AG09309 (cell line): ENCODE data around the gene TPST2.

Experiments
- DNase-seq: peaks from one replicate; pipeline ENCODE4 v3.0.0-alpha.2; 2010; ENCODE audit warnings: low read depth
- H3K4me3 ChIP-seq: 2 replicates; pipeline ENCODE4 v1.5.1; 2011; ENCODE audit warnings: mild to moderate bottlenecking, low read depth, low read length, moderate library complexity; ENCODE audit not compliant: control insufficient read depth
- TF ChIP-seq, protein P1 (sequence below): IDR thresholded peaks from 2 replicates; pipeline ENCODE4 v1.5.1; 2011; ENCODE audit warnings: mild to moderate bottlenecking, low read depth, low read length, inconsistent platforms; ENCODE audit not compliant: insufficient read depth, control insufficient read depth; ENCODE audit errors: missing control alignments

Gene TPST2

DNA sequence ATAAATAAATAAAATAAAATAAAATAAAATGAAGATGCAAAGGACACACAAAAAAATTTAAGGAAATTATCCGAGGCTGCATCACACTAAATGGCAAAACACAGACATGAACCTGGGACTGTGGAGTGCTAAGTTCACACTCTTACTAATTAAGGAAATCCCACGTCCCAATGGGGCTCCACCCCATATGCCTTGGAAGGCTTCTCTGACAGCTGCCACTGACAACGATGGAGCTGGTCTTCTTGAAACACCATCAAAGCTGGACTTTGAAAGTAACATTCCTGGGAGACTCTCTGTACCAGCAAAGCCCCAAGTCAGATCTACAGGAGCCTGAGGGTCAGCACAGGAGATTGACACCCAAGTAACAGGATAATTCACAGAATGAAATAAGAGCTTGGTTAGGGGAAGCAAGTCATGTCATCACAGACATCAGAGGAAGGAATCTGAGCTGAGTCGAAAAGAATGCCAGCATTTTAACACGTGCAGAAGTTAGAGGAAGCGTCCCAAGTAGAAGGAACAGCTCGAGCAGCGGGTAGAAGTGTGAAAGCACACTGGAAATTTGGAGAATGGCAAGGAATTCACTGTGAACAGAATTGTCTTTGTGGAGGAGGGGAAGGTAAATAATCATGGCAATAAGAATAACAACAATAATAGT, 13.8 kb downstream of the TPST2 start:
- TF ChIP-seq, protein P1, sequence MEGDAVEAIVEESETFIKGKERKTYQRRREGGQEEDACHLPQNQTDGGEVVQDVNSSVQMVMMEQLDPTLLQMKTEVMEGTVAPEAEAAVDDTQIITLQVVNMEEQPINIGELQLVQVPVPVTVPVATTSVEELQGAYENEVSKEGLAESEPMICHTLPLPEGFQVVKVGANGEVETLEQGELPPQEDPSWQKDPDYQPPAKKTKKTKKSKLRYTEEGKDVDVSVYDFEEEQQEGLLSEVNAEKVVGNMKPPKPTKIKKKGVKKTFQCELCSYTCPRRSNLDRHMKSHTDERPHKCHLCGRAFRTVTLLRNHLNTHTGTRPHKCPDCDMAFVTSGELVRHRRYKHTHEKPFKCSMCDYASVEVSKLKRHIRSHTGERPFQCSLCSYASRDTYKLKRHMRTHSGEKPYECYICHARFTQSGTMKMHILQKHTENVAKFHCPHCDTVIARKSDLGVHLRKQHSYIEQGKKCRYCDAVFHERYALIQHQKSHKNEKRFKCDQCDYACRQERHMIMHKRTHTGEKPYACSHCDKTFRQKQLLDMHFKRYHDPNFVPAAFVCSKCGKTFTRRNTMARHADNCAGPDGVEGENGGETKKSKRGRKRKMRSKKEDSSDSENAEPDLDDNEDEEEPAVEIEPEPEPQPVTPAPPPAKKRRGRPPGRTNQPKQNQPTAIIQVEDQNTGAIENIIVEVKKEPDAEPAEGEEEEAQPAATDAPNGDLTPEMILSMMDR: no peak
- no peak for DNase-seq

DNA sequence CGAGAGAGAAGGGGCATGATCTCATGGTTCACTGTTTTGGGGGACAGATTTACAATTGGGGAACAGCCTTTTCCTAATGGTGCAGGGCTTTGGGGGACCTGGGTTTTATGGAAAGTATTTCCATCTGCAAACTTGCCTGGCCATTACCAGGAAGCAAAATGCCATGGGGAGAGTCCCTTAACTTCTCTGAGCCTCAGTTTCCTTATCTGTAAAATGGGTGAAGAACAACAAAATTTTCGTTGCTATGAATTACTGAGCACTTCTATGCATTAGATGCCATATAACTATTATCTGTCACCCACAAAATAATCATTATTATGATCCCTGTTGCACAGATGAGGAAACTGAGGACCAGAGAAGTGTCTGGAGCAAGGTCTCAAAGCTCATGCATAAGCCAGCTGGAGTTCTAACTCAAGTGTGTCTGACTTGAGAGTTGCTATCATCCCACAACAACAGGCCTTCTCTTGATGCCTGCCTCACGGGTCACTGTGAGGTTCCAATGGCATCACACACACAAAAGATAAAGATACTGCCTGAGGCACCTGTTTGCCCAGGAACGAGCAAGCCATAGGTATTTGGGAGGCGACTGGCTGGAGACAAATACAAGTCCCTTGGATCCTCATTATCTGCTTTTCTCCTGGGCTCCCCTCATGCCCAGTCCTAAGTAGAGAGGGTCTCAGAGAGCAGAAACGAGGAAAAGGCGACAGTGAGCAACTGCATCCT, 15.8 kb downstream of the TPST2 start:
- no peak overlapping the region for H3K4me3 ChIP-seq
- TF ChIP-seq, protein P1: no peak
- no peak for DNase-seq

More for the DNA sequence above, 13.8 kb downstream of the TPST2 start:
- H3K4me3 ChIP-seq: no peak overlapping the region

DNA sequence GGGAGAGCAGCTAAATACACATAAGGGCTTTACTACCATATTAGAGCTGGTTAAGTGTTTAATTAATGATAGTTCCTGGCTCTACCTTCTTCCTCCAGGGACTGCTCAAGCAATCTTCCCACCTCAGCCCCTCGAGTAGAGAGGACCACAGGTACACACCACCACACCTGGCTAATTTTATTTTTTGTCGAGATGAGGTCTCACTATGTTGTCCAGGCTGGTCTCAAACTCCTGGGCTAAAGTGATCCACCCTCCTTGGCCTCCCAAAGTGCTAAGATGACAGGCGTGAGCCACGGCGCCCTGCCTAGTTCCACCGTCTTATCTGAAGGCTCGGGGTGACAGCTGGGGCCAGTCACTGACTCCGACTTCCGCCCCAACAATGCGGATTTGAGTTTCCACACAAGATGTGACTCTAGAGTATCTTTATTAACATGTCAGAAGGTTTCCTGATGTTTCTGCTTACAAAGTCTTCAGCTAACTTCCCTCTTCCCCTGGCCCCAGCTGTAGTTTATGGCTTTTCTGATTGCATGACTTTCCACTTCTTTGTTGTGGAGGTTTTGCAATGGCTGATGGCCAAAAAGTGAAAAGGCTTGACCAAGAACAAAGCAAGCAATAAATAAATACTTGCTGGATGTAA, 16.8 kb downstream of the TPST2 start:
- DNase-seq: peak; percentile 38
- H3K4me3 ChIP-seq: no peak overlapping the region
- TF ChIP-seq, protein P1: no peak

DNA sequence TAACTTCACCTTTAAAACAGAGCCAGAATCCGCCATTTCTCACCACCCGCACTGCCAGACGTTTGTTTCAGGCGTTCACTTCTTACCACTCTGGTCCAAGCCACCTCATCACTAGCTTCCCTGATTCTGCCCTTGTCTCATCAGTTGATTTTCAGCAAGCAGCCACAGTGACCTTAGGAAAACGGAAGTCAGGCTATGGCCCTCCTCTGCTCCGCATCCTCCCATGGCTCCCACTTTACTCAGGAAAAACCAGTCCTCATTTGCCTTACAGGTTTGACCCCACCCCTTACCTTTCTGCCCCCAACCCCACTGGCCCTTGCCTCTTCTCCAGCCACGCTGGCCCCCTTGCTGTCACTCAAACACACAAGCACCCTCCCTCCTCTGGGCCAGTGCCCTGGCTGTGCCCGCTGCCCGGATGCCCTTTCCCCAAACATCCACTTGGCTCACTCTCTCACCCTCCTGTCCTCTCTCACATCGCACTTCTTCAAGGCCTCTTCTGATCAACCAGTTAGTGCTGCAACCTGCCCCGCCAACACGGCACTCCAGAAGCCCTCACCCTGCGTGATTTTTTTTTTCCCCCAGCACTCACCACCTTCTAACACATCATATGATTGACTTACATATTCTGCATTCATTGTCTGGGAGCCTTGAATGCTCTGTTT, 18.9 kb downstream of the TPST2 start:
- H3K4me3 ChIP-seq: no peak overlapping the region
- no peak for DNase-seq
- TF ChIP-seq, protein P1: no peak

DNA sequence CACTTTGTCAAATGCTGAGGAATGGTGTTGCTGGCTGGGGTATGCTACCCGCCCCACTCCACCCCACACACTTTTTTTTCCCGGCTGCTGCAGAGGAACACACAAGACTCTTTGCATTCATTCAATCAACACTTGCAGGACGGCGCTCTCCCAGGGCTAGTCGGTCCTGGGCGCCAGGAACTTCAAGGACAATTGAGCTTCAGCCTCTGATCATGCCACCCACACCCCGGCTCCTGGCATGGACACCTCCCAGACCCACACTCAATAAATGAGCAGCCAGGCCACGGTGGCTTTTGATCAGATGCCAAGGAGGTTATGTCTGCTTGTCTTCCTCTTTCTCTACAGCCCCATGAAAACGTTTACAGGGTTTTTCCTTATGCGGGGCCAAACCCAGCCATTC, 19.8 kb downstream of the TPST2 start:
- no peak overlapping the region for H3K4me3 ChIP-seq
- TF ChIP-seq, protein P1: no peak
- no peak for DNase-seq

DNA sequence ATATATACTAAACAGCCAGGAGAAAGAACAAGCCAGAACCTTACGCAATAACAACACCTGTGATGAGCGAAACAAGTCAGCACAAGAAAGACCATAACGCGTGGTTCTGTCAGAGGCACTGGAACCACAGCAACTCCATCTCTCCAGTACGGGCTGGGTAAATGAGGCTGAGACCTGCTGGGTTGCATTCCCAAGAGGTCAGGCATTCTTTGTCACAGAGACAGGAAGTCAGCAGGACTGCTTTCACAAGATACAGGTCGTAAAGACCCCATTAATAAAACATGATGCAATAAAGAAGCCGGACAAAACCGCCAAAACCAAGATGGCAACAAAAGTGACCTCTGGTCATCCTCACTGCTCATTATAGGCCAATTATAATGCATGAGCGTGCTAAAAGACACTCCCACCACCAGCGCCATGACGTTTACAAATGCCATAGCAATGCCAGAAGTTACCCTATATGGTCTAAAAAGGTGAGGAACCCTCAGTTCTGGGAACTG, 21.7 kb downstream of the TPST2 start:
- no peak overlapping the region for H3K4me3 ChIP-seq
- DNase-seq: no peak
- TF ChIP-seq, protein P1: no peak
